Measurements from ENCODE around the gene PKNOX2.
A peak's percentile ranks its signal among the peaks of the same experiment; 100 is the strongest.

Gene PKNOX2

DNA sequence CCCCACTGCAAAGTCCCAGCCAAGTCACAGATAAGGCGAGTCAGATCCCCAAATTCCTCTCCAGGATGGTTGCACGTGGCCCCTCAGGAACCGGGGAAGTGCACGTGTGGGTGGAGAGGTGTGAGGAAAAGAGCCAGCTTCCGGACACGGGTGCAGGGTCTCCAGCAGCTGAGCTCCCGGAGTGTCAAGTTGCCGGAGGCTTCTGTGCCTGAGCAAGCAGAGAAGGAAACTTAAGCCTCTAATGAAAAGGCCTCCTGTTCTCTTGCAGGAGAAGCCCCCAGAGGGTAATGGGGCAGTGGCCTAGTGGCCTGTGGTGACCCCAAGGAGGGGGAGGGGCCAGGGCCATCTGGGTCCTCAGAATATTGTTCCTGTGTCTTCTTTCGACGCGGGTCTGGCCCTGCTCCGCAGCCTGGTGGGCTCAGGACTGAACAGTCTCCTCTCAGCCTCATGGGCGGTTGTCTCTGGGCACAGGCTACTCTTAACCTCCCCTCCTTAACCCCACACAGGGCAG, 183.6 kb downstream of the PKNOX2 start:
- Histone ChIP-seq H3K9me3 (ENCODE audit: control insufficient read depth, insufficient read depth, low read length) (no peaks in the 10 kb centered on the region), H3K9me2 (replicated peaks; ENCODE audit: control insufficient read depth, low read length) (no peaks in the 10 kb centered on the region), H3K36me3 (ENCODE audit: control insufficient read depth, low read length) (no peaks in the 10 kb centered on the region), H3K27ac (ENCODE audit: low read depth, low read length) (no peak overlapping the region), H4K20me1 (ENCODE audit: control insufficient read depth, insufficient read depth, low read depth, low read length) (no peaks in the 10 kb centered on the region; the same call in 1 of the 2 replicates), H3K79me2 (ENCODE audit: control insufficient read depth, low read length) (no peaks in the 10 kb centered on the region), H3K4me2 (ENCODE audit: low read length) (no peak overlapping the region), H3F3A (ENCODE audit: control insufficient read depth, insufficient read depth) (no peaks in the 10 kb centered on the region), H3K27me3 (ENCODE audit: control insufficient read depth, low read length) (no peaks in the 10 kb centered on the region), H3K4me3 (ENCODE audit: low read length) (no peak overlapping the region), H3K4me1 (ENCODE audit: control insufficient read depth, low read length) (no peaks in the 10 kb centered on the region)
- TF ChIP-seq EZH2phosphoT487 (IDR thresholded peaks at IDR 0.05; ENCODE audit: borderline replicate concordance, low read length), result no peak
- TF ChIP-seq, protein P1, sequence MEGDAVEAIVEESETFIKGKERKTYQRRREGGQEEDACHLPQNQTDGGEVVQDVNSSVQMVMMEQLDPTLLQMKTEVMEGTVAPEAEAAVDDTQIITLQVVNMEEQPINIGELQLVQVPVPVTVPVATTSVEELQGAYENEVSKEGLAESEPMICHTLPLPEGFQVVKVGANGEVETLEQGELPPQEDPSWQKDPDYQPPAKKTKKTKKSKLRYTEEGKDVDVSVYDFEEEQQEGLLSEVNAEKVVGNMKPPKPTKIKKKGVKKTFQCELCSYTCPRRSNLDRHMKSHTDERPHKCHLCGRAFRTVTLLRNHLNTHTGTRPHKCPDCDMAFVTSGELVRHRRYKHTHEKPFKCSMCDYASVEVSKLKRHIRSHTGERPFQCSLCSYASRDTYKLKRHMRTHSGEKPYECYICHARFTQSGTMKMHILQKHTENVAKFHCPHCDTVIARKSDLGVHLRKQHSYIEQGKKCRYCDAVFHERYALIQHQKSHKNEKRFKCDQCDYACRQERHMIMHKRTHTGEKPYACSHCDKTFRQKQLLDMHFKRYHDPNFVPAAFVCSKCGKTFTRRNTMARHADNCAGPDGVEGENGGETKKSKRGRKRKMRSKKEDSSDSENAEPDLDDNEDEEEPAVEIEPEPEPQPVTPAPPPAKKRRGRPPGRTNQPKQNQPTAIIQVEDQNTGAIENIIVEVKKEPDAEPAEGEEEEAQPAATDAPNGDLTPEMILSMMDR (IDR thresholded peaks at IDR 0.05; ENCODE audit: low read depth, low read length, poor library complexity, severe bottlenecking), result no peak

DNA sequence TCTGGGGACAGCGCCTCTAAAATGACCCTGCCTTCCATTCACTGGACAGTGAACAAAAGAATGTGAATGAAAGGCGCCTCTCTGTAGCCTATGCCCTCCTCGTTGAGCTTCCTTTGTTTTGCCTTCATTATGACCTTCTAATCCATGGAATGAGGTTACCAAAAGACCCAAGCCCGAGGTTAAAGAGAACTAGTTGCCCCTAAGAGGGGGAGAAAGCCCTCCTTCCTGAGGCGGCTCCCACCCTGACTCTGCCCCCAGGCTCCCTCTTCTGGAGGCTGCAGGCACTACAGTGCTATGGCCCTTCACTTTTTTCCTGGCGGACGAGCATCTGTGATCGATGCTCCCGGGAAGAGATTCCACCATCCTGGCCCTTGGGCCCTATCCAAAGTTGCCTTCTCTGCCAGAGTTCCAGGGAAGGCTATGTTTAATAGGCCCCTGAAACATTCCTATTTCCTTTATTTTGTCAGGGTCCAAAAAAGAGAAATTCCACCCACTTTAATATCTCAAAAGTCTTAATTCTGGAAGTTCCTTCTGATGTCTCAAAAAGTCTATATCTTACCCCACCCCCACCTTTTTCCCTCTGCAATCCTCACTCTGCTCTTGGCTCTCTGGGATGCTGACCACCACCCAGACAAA, 184.2 kb downstream of the PKNOX2 start:
- no peaks in the 10 kb centered on the region for H3K4me1 ChIP-seq (ENCODE audit: control insufficient read depth, low read length)
- H3K4me2 ChIP-seq (ENCODE audit: low read length), result no peak overlapping the region
- H4K20me1 ChIP-seq (ENCODE audit: control insufficient read depth, insufficient read depth, low read depth, low read length), result no peaks in the 10 kb centered on the region; the same call in 1 of the 2 replicates
- H3F3A ChIP-seq (ENCODE audit: control insufficient read depth, insufficient read depth), result no peaks in the 10 kb centered on the region
- no peaks in the 10 kb centered on the region for H3K27me3 ChIP-seq (ENCODE audit: control insufficient read depth, low read length)
- no peak overlapping the region for H3K27ac ChIP-seq (ENCODE audit: low read depth, low read length)
- no peaks in the 10 kb centered on the region for H3K79me2 ChIP-seq (ENCODE audit: control insufficient read depth, low read length)
- no peaks in the 10 kb centered on the region for H3K9me3 ChIP-seq (ENCODE audit: control insufficient read depth, insufficient read depth, low read length)
- no peaks in the 10 kb centered on the region for H3K36me3 ChIP-seq (ENCODE audit: control insufficient read depth, low read length)
- H3K4me3 ChIP-seq (ENCODE audit: low read length), result no peak overlapping the region
- TF ChIP-seq, protein P1 (IDR thresholded peaks at IDR 0.05; ENCODE audit: low read depth, low read length, poor library complexity, severe bottlenecking), result peak; percentile 87
- no peak for TF ChIP-seq EZH2phosphoT487 (IDR thresholded peaks at IDR 0.05; ENCODE audit: borderline replicate concordance, low read length)
- H3K9me2 ChIP-seq (replicated peaks; ENCODE audit: control insufficient read depth, low read length), result no peaks in the 10 kb centered on the region

DNA sequence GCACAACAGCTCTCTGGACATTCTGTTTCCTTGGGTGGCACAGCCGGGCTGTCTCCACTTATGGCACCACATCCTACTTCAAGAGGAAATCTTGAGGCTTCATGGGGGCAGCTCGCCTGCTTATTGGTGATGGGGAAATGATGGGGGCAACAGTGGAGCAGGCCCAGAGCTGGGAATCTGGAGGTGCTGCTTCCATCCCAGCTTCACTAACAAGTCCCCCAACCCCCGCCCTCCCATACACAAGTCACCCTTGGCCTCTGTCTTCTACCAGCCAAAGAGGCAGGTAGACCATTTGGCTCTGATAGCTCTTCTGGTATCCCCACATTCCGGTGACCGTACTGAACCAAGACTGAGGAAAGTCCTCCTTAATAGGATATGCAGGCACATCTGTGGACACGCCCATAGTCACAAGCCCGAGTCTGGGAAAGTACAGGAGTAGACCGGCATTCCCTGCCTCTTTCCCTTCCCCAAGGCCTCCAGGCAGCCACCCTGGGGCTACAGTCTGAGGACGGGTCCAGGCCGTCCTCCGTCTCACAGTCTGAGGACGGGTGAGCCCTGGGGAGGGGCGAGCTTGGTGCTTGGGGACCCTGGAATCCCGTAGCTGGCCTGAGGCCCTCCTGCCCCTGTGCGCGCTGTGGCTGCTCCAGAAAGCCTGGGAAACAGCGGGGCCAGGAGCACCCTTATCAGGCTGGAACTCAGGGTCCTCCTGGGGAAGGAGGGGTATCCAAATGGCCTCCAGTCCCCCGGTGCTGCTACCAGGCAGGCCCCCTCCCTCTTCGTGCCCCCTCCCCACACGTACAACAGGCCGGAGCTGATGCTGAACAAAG, 185.9 kb downstream of the PKNOX2 start:
- Histone ChIP-seq H3K4me1 (ENCODE audit: control insufficient read depth, low read length) (no peaks in the 10 kb centered on the region), H3K36me3 (ENCODE audit: control insufficient read depth, low read length) (no peaks in the 10 kb centered on the region), H4K20me1 (ENCODE audit: control insufficient read depth, insufficient read depth, low read depth, low read length) (peaks cover 1% of the 10 kb centered on the region), H3K9me3 (ENCODE audit: control insufficient read depth, insufficient read depth, low read length) (no peaks in the 10 kb centered on the region), H3K4me2 (ENCODE audit: low read length) (no peak overlapping the region), H3K27ac (ENCODE audit: low read depth, low read length) (no peak overlapping the region), H3K9me2 (replicated peaks; ENCODE audit: control insufficient read depth, low read length) (no peaks in the 10 kb centered on the region), H3F3A (ENCODE audit: control insufficient read depth, insufficient read depth) (no peaks in the 10 kb centered on the region), H3K27me3 (ENCODE audit: control insufficient read depth, low read length) (no peaks in the 10 kb centered on the region), H3K4me3 (ENCODE audit: low read length) (no peak overlapping the region), H3K79me2 (ENCODE audit: control insufficient read depth, low read length) (no peaks in the 10 kb centered on the region)
- TF ChIP-seq EZH2phosphoT487 (IDR thresholded peaks at IDR 0.05; ENCODE audit: borderline replicate concordance, low read length), result no peak
- TF ChIP-seq, protein P1 (IDR thresholded peaks at IDR 0.05; ENCODE audit: low read depth, low read length, poor library complexity, severe bottlenecking), result no peak

Data from DOHH2 (cell line).